SK-N-SH (cell line): Measurements from ENCODE around the gene FGGY. TPM values are rescaled to one million over a fixed set of nuclear protein-coding genes. Genes with fewer than 3 reads are reported as not detected.

Experiments
- CHD2 ChIP-seq: fragments of 150-350 bp; IDR thresholded peaks from 2 replicates; pipeline ENCODE4 v1.6.1; 2018; ENCODE audit warnings: low read length; ENCODE audit not compliant: partially characterized antibody
- CTCF ChIP-seq: fragments of 200-600 bp; sonication (generic); IDR thresholded peaks from 2 replicates; pipeline ENCODE4 v1.6.1; 2017; ENCODE audit warnings: antibody characterized with exemption, mild to moderate bottlenecking, moderate library complexity
- ELF1 ChIP-seq: IDR thresholded peaks from 2 replicates; pipeline ENCODE4 v1.4.0; 2012
- FOXJ3 ChIP-seq: sonication (generic); formaldehyde crosslinking; IDR thresholded peaks from 2 replicates; pipeline ENCODE4 v1.5.1; 2020; ENCODE audit warnings: mild to moderate bottlenecking, missing genetic modification reagents
- FOXM1 ChIP-seq: IDR thresholded peaks from 2 replicates; pipeline ENCODE4 v1.4.0; 2012; ENCODE audit warnings: low read depth, mild to moderate bottlenecking
- GABPA ChIP-seq: IDR thresholded peaks from 2 replicates; pipeline ENCODE4 v1.4.0; 2012; ENCODE audit warnings: low read depth, mild to moderate bottlenecking
- IRF3 ChIP-seq: fragments of 150-350 bp; IDR thresholded peaks from 2 replicates; pipeline ENCODE4 v1.6.1; 2016; ENCODE audit warnings: mild to moderate bottlenecking, low read depth, low read length
- MEF2A ChIP-seq: IDR thresholded peaks from 2 replicates; pipeline ENCODE4 v1.4.0; 2012; ENCODE audit warnings: low read depth, borderline replicate concordance
- MXI1 ChIP-seq: IDR thresholded peaks from 2 replicates; pipeline ENCODE4 v1.6.1; 2012; ENCODE audit warnings: mild to moderate bottlenecking, low read depth, low read length, improper control_type of control experiment
- NRF1 ChIP-seq: IDR thresholded peaks from 2 replicates; pipeline ENCODE4 v1.6.1; 2012; ENCODE audit warnings: low read depth, mild to moderate bottlenecking, low read length
- RCOR1 ChIP-seq: fragments of 150-350 bp; IDR thresholded peaks from 2 replicates; pipeline ENCODE4 v1.6.1; 2017; ENCODE audit warnings: antibody characterized with exemption, low read length
- RFX5 ChIP-seq: IDR thresholded peaks from 2 replicates; pipeline ENCODE4 v1.6.1; 2012; ENCODE audit warnings: mild to moderate bottlenecking, improper control_type of control experiment, low read length
- TAF1 ChIP-seq: IDR thresholded peaks from 2 replicates; pipeline ENCODE4 v1.6.1; 2012; ENCODE audit warnings: low read depth, mild to moderate bottlenecking, low read length, moderate library complexity, borderline replicate concordance
- TCF12 ChIP-seq: IDR thresholded peaks from 2 replicates; pipeline ENCODE4 v1.4.0; 2012
- TEAD4 ChIP-seq: IDR thresholded peaks from 2 replicates; pipeline ENCODE4 v1.4.0; 2012; ENCODE audit warnings: mild to moderate bottlenecking, borderline replicate concordance; ENCODE audit not compliant: insufficient read depth
- YY1 ChIP-seq: IDR thresholded peaks from 2 replicates; pipeline ENCODE4 v1.4.0; 2012; ENCODE audit warnings: low read depth, mild to moderate bottlenecking
- ZBTB33 ChIP-seq: IDR thresholded peaks from 2 replicates; pipeline ENCODE4 v1.4.0; 2012; ENCODE audit warnings: low read depth, borderline replicate concordance
- polyA plus RNA-seq, 3 experiments: library from polyadenylated mRNA; depleted of rRNA; stranded (reverse); fragments of >200 nt; gene quantifications; 2 replicates each; pipeline ENCODE4 v1.2.3, GENCODE V29; 2012
- TF ChIP-seq, protein P1 (sequence below): IDR thresholded peaks from 2 replicates; pipeline ENCODE4; 2012

Gene FGGY
- polyA plus RNA-seq, 1 of the 3 experiments (the other 2 are of a cell fraction) = 10.3 TPM

GRCh38 chr1:59446257-59446901, 149.5 kb downstream of the FGGY start (continued):
- TF ChIP-seq IRF3 = no peak
- TF ChIP-seq TCF12 = peak; percentile 98
- TF ChIP-seq NRF1 = no peak
- 0 out of 2 replicates have a peak, but pooled peaks have one; percentile 1 for TF ChIP-seq GABPA
- TF ChIP-seq RCOR1 = peak; percentile 94
- TF ChIP-seq TEAD4 = peak; percentile 83
- TF ChIP-seq RFX5 = peak; percentile 77; the same call in 1 of the 2 replicates
- peak; percentile 9; the same call in 1 of the 2 replicates for TF ChIP-seq MXI1
- TF ChIP-seq ELF1 = no peak
- TF ChIP-seq YY1 = no peak
- TF ChIP-seq ZBTB33 = no peak
- peak; percentile 62 for TF ChIP-seq CHD2
- TF ChIP-seq TAF1 = 0 out of 2 replicates have a peak, but pooled peaks have one; percentile 9
- TF ChIP-seq CTCF = no peak
- TF ChIP-seq, protein P1, sequence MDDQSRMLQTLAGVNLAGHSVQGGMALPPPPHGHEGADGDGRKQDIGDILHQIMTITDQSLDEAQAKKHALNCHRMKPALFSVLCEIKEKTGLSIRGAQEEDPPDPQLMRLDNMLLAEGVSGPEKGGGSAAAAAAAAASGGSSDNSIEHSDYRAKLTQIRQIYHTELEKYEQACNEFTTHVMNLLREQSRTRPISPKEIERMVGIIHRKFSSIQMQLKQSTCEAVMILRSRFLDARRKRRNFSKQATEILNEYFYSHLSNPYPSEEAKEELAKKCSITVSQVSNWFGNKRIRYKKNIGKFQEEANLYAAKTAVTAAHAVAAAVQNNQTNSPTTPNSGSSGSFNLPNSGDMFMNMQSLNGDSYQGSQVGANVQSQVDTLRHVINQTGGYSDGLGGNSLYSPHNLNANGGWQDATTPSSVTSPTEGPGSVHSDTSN = peak; percentile 97
- TF ChIP-seq FOXM1 = peak; percentile 16; the same call in 1 of the 2 replicates
- peak; percentile 90 for TF ChIP-seq FOXJ3 (CRISPR knock-in tag)
- no peak for TF ChIP-seq MEF2A
